ENCODE data around the gene SETD3. TPM values are rescaled to one million over a fixed set of nuclear protein-coding genes. Genes with fewer than 3 reads are reported as not detected.

SETD3 gene
- total RNA-seq, 2 donors from 2014 or later = 32.8 to 53.2 TPM

GRCh38 chr14:99466758-99467157, 13.9 kb downstream of the SETD3 start:
- Mint-ChIP-seq H3K27me3 (no peaks in the 10 kb centered on the region), H3K36me3 (ENCODE audit: low read depth) (peaks cover 46% of the 10 kb centered on the region), H3K27ac (no peak overlapping the region), H3K4me1 (peaks cover 31% of the 10 kb centered on the region), H3K9me3 (no peaks in the 10 kb centered on the region), H3K4me3 (no peak overlapping the region)
- no peak for ATAC-seq (replicated peaks)

- no peaks in the 10 kb centered on the region for H3K9me3 Mint-ChIP-seq
- ATAC-seq (replicated peaks) = no peak
- H3K4me3 Mint-ChIP-seq = no peak overlapping the region
- peaks cover 60% of the 10 kb centered on the region for H3K36me3 Mint-ChIP-seq (ENCODE audit: low read depth)
- no peaks in the 10 kb centered on the region for H3K27me3 Mint-ChIP-seq
- H3K27ac Mint-ChIP-seq = no peak overlapping the region
- H3K4me1 Mint-ChIP-seq = peaks cover 26% of the 10 kb centered on the region
Observed at GRCh38 chr14:99465288-99465687, 15.4 kb downstream of the SETD3 start.

GRCh38 chr14:99463974-99464373, 16.7 kb downstream of the SETD3 start:
- Mint-ChIP-seq H3K4me1 (peaks cover 19% of the 10 kb centered on the region), H3K4me3 (no peak overlapping the region), H3K27ac (no peak overlapping the region), H3K36me3 (ENCODE audit: low read depth) (peaks cover 71% of the 10 kb centered on the region), H3K27me3 (no peaks in the 10 kb centered on the region), H3K9me3 (no peaks in the 10 kb centered on the region)
- ATAC-seq (replicated peaks) = no peak

GRCh38 chr14:99462210-99462609, 18.4 kb downstream of the SETD3 start:
- Mint-ChIP-seq H3K27ac (no peak overlapping the region), H3K27me3 (no peaks in the 10 kb centered on the region), H3K36me3 (ENCODE audit: low read depth) (peaks cover 87% of the 10 kb centered on the region), H3K9me3 (no peaks in the 10 kb centered on the region), H3K4me1 (peaks cover 5% of the 10 kb centered on the region), H3K4me3 (no peak overlapping the region)
- ATAC-seq (replicated peaks) = no peak

GRCh38 chr14:99461411-99462085, 19.1 kb downstream of the SETD3 start:
- peaks cover 5% of the 10 kb centered on the region for H3K4me1 Mint-ChIP-seq
- H3K9me3 Mint-ChIP-seq = no peaks in the 10 kb centered on the region
- peak overlapping the region; percentile 49 for H3K27ac Mint-ChIP-seq
- H3K4me3 Mint-ChIP-seq = no peak overlapping the region
- peaks cover 94% of the 10 kb centered on the region for H3K36me3 Mint-ChIP-seq (ENCODE audit: low read depth)
- no peak for ATAC-seq (replicated peaks)
- H3K27me3 Mint-ChIP-seq = no peaks in the 10 kb centered on the region

GRCh38 chr14:99460793-99461192, 19.9 kb downstream of the SETD3 start:
- Mint-ChIP-seq H3K9me3 (no peaks in the 10 kb centered on the region), H3K27ac (peak overlapping the region; percentile 49), H3K4me3 (no peak overlapping the region), H3K4me1 (peaks cover 5% of the 10 kb centered on the region), H3K36me3 (ENCODE audit: low read depth) (peaks cover 92% of the 10 kb centered on the region), H3K27me3 (no peaks in the 10 kb centered on the region)
- no peak for ATAC-seq (replicated peaks)

GRCh38 chr14:99459481-99460100, 21.1 kb downstream of the SETD3 start:
- Mint-ChIP-seq H3K9me3 (no peaks in the 10 kb centered on the region), H3K27ac (peak overlapping the region; percentile 59), H3K36me3 (ENCODE audit: low read depth) (peaks cover 90% of the 10 kb centered on the region), H3K4me3 (no peak overlapping the region), H3K27me3 (no peaks in the 10 kb centered on the region), H3K4me1 (peaks cover 5% of the 10 kb centered on the region)
- no peak for ATAC-seq (replicated peaks)

- no peaks in the 10 kb centered on the region for H3K4me1 Mint-ChIP-seq
- H3K27ac Mint-ChIP-seq = no peak overlapping the region
- peaks cover 89% of the 10 kb centered on the region for H3K36me3 Mint-ChIP-seq (ENCODE audit: low read depth)
- H3K9me3 Mint-ChIP-seq = no peaks in the 10 kb centered on the region
- no peak for ATAC-seq (replicated peaks)
- no peaks in the 10 kb centered on the region for H3K27me3 Mint-ChIP-seq
- H3K4me3 Mint-ChIP-seq = no peak overlapping the region
Observed at GRCh38 chr14:99454246-99454645, 26.4 kb downstream of the SETD3 start.

GRCh38 chr14:99452968-99453367, 27.7 kb downstream of the SETD3 start:
- Mint-ChIP-seq H3K27me3 (no peaks in the 10 kb centered on the region), H3K36me3 (ENCODE audit: low read depth) (peaks cover 88% of the 10 kb centered on the region), H3K9me3 (no peaks in the 10 kb centered on the region), H3K4me1 (no peaks in the 10 kb centered on the region), H3K4me3 (no peak overlapping the region), H3K27ac (no peak overlapping the region)
- no peak for ATAC-seq (replicated peaks)

- H3K27me3 Mint-ChIP-seq = no peaks in the 10 kb centered on the region
- H3K36me3 Mint-ChIP-seq (ENCODE audit: low read depth) = peaks cover 88% of the 10 kb centered on the region
- H3K4me3 Mint-ChIP-seq = no peak overlapping the region
- no peaks in the 10 kb centered on the region for H3K9me3 Mint-ChIP-seq
- no peaks in the 10 kb centered on the region for H3K4me1 Mint-ChIP-seq
- ATAC-seq (replicated peaks) = no peak
- H3K27ac Mint-ChIP-seq = no peak overlapping the region
Observed at GRCh38 chr14:99451234-99451633, 29.4 kb downstream of the SETD3 start.

- no peak for ATAC-seq (replicated peaks)
- peaks cover 89% of the 10 kb centered on the region for H3K36me3 Mint-ChIP-seq (ENCODE audit: low read depth)
- H3K9me3 Mint-ChIP-seq = no peaks in the 10 kb centered on the region
- no peak overlapping the region for H3K4me3 Mint-ChIP-seq
- H3K4me1 Mint-ChIP-seq = no peaks in the 10 kb centered on the region
- H3K27ac Mint-ChIP-seq = no peak overlapping the region
- no peaks in the 10 kb centered on the region for H3K27me3 Mint-ChIP-seq
Observed at GRCh38 chr14:99450266-99450665, 30.4 kb downstream of the SETD3 start.

- H3K36me3 Mint-ChIP-seq (ENCODE audit: low read depth) = peaks cover 95% of the 10 kb centered on the region
- no peaks in the 10 kb centered on the region for H3K4me1 Mint-ChIP-seq
- no peaks in the 10 kb centered on the region for H3K27me3 Mint-ChIP-seq
- H3K4me3 Mint-ChIP-seq = no peak overlapping the region
- H3K27ac Mint-ChIP-seq = no peak overlapping the region
- ATAC-seq (replicated peaks) = no peak
- H3K9me3 Mint-ChIP-seq = no peaks in the 10 kb centered on the region
Observed at GRCh38 chr14:99447739-99448138, 32.9 kb downstream of the SETD3 start.

- Mint-ChIP-seq H3K36me3 (ENCODE audit: low read depth) (peaks cover 85% of the 10 kb centered on the region), H3K27me3 (no peaks in the 10 kb centered on the region), H3K27ac (peak overlapping the region; percentile 70), H3K4me3 (no peak overlapping the region), H3K9me3 (no peaks in the 10 kb centered on the region), H3K4me1 (peaks cover 13% of the 10 kb centered on the region)
- ATAC-seq (replicated peaks) = no peak
Observed at GRCh38 chr14:99445931-99446330, 34.7 kb downstream of the SETD3 start.

- Mint-ChIP-seq H3K9me3 (no peaks in the 10 kb centered on the region), H3K27me3 (no peaks in the 10 kb centered on the region), H3K36me3 (ENCODE audit: low read depth) (peaks cover 63% of the 10 kb centered on the region), H3K4me1 (peaks cover 25% of the 10 kb centered on the region), H3K27ac (peak overlapping the region; percentile 12), H3K4me3 (peak overlapping the region; percentile 11)
- peak; percentile 89 for ATAC-seq (replicated peaks)
Observed at GRCh38 chr14:99441918-99442317, 38.7 kb downstream of the SETD3 start.

GRCh38 chr14:99441157-99441870, 39.3 kb downstream of the SETD3 start:
- peak overlapping the region; percentile 11 for H3K4me3 Mint-ChIP-seq
- ATAC-seq (replicated peaks) = peak; percentile 15

More at GRCh38 chr14:99441157-99441870, 39.3 kb downstream of the SETD3 start:
- peaks cover 28% of the 10 kb centered on the region for H3K4me1 Mint-ChIP-seq
- no peaks in the 10 kb centered on the region for H3K27me3 Mint-ChIP-seq
- no peaks in the 10 kb centered on the region for H3K9me3 Mint-ChIP-seq
- peak overlapping the region; percentile 12 for H3K27ac Mint-ChIP-seq
- peaks cover 61% of the 10 kb centered on the region for H3K36me3 Mint-ChIP-seq (ENCODE audit: low read depth)
